GM18873 (cell line): ENCODE results near the gene MED13L.

Source experiments
- ATAC-seq: cut with Tn5 transposase; IDR thresholded peaks from one replicate; pipeline ENCODE4 v1.9.1; 2021; ENCODE audit warnings: mild to moderate bottlenecking, moderate library complexity, moderate number of reproducible peaks; ENCODE audit not compliant: unreplicated experiment, low FRiP score

Gene MED13L

DNA sequence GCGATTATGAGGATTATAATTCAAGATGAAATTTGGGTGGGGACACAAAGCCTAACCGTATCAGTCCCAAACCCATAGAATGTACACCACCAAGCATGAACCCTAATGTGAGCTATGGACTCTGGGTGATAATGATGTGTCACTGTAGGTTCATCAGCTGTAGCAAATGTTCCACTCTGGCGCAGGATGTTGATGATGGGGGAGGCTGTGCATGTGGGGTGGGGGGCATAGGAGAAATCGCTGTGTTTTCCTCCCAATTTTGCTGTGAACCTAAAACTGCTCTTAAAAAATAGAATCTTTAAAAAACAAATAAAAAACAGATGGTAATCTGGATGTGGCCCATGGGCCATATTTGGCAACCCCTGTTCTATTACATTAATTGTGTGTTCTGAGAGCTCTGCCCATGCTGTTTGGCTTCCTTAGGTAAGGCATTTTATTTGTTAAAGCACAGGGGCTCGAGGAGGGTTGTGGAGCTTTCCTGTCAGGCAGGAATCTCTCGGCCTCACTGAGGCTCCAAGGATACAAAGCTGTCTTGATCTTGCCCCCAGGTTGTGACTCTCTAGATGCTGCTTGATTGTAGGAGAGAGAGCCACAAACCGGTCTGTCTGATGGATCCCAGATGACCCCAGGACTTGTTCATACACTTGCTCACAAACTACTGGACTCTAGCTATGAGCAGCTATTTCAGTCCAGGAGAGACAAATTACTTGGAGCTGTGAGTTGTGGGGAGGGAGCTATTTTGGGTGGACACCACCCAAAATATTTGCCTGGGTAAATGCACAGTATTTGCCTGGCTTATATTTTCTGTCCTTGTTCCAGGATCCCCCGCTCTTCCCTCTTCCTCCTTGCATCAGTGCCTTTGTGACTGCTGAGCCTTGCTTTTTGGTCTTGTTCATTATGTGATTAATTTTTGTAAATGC is 340.2 kb downstream of the MED13L start:
- ATAC-seq, result no peak

- no peak for ATAC-seq
Observed at GRCh38 chr12:115934877-115935276, 342.6 kb downstream of the MED13L start.

DNA sequence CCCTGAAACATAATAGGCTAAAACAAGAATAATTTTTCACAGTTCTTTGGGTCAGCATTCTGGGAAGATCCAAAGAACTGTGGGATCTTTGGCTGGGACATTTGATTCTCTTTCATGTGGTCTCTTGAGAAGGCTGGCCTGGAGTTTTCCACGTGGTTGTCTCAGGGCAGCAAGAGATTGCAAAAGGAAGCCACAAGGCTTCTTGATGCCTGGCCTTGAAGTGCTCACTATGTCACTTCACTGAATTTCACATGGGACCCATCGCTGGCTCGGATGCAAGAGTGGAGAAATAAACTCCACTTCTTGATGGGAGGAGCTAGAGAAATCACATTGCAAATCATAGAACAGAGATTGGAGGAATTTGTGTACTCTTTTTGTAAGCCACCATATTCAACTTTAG is 343.4 kb downstream of the MED13L start:
- ATAC-seq, result no peak

DNA sequence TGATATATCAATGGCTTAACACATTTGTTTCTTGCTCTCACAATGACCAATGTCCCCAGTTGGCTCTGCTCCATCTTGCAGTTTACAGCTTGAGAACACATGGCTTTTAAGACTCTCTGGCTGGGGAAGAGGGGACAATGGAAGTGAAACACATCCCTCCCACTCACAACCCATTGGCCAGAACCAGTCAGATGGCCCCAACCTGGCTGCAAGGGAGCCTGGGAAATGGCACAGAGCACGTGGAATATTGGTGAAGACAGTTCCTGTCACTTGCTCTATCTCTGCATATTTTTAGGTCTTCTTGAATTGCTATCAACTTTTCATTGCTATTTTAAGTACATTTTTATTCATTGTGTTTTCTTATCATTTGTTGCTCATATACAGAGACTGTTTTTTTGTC is 345.4 kb downstream of the MED13L start:
- no peak for ATAC-seq

DNA sequence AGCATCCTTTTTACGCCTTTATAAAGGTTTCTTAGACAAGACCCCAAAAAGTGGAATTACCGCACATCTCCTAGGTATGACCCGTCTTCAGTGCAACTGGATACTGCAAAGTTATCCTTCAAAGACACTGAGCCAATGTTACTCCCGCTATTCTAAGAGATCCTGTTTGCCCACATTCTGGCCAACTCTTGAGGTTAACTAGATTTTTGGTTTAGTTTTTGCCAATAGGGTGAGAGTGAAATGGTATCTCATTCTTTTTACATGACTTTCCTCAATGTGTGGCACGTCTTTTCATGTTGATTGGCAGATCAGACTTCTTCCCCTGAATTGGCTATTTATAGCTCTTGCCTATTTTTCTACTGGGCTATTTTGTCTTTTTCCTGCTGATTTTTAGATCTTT is 347.2 kb downstream of the MED13L start:
- ATAC-seq, result no peak

GRCh38 chr12:115926037-115926670 is 351.3 kb downstream of the MED13L start:
- no peak for ATAC-seq

DNA sequence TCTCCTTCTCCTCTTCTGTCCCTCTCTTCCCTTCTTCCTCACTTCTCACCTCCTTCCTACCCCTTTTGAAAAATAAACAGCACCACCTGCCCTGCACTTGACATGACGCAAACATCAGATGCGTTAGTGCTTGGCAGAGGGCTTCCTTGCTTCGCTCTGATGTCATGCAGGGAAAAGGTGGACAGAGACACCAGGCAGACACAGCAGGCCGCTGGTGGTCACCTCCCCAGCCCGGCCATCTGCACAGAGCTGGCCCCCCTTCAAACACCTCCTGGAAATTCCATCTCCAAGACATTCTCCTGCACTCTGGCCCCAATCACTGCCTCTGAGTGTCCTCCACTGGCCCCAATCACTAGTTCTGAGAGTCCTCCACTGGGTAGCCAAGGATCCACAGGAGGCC is 353.6 kb downstream of the MED13L start:
- no peak for ATAC-seq

DNA sequence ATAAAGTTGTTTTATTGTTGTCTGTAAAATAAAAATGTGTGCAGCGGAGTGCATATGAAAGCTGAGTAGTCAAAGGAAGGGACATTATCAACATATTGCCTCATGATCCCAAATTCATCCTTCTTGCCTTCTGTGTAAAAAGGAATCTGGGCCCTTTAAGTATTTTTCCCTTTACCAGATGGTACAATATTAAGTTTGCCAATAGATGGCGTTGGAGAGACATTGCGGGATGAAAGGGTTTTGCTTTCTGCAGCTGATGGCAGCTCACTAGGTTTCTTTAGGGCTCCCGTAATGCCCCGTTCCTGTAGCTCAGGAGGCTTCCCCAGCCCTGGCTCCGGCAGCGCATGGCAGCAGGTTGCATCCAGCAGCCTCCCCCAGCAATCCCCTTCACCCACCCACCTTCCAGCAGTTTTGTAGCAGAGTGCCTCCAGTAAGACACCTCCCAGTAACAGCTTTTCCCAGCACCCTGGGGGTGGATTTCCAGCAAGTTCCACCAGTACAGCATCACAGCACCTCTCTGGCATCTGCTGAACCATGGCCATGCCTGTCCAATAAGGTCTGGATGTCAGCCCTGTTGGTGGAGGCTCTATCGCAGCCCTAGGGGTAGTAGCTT is 354.4 kb downstream of the MED13L start:
- ATAC-seq, result no peak

DNA sequence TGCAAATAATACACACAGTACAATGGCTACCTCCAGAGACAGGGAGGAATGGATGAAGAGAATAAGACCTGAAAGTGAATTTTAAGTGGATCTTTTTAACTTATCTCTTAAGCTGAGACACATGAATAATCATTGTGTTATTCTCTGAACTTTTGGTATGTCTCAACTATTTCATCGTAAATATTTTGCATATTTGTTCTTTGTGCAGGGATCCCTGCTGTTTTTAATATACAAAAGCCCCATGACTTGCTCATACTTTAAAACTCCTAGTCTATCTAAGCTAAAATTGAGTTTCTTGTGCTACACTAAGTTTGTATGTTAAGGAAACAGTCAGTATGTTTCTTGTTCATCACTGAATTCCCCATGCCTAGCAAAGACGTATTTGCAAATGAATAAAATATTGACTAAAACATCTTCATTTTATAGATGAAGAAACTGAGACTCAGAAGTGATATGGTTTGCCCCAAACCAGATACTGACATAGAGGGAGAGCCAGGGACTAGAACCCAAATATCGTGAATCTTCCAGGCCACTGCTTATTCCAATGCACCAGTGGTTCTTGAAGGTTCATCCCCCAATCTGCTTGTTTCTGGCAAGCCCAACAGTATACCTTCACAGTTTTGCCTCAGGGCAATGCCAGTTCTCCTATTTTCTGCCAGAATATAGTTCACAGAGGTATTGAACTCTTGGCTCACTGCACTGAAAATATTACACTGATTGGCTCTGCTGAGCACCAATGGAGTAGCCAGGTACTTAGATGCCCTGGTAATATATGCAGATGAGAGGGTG is 356.9 kb downstream of the MED13L start:
- no peak for ATAC-seq

DNA sequence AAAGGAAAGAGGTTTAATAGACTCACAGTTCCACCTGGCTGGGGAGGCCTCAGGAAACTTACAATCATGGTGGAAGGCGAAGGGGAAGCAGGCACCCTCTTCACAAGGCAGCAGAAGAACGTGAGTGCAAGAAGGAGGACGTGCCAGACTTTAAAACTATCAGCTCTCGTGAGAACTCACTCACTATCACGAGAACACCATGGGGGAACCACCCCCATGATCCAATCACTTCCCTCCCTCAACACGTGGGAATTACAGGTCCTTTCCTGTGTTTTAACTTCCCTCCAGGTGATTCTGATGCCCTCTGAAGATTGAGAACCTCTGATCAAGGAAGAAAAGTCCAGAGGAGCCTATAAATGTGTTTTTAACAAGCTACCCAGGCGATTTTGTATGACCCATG is 358.7 kb downstream of the MED13L start:
- no peak for ATAC-seq

DNA sequence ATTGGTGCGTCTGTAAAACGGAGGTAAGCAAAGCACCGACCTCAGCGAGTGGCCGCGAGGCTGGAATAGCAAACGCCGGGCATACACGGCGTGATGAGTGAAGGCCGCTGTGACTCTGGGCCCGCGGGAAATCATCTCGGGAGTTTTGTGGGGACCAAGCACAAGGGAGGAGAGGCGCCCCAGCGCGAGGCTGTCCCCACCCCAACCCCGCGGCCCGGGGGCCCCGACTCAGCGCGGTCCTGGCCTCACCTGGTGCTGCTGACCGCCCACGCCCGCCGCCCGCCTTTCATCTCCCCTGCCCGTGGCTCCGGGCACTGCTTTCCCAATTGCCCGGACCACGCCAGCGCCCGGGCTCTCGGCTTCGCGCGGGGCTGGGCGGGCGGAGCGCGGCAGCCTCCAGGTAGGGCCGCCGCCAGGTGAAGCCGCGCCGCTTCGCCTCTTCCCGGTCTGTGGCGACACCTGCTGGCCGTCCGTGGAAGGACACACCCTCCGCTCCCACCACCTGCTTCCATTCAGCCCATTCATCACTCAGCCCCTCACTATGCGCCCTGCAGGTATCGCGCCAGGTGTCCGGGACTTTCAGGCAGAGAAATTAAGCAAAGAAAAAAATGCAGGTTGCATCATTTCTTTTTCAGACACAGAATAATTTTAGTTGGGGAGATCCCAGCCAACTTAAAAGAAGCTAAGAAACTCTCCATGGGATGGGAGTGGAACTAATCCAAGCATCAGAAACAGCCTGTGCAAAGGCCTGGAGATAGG is 360.4 kb downstream of the MED13L start:
- no peak for ATAC-seq

DNA sequence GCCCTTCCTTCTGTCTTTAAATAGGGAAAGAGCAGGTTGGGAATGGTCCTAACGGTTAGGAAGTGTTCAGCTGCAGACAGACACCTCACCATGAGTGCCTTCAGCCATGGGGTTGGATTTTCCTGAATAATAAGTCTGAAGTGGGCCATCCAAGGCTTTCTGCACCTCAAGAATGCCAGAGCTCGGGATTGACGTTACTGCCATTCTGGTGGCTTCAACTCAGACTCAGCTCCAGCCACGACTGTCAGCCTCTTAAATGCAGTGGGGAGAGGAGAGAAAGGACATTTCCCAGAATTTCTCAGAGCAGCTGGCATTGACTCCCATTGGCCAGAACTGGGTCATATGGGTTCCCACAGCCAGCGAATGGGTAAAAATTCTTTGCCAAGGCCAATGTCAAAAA is 363.4 kb downstream of the MED13L start:
- ATAC-seq, result no peak

DNA sequence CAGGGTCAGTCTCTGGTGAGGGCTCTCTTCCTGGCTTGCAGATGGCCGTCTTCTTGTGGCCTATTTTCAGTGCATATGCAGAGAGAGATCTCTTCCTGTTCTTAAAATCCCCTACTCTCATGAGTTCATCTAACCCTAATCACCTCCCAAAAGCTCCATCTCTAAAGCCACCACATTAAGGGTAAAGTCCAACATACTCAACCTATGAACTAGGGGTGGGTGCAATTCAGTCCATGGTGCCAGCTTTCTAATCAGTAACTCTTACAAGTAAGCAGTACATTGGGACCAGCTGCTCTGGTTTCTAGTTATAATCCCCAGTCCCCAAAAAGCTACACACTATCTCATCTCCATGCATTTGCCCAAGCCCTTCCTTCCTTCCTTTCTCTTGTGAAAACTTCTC is 365.1 kb downstream of the MED13L start:
- no peak for ATAC-seq

GRCh38 chr12:115911360-115911759 is 366.1 kb downstream of the MED13L start:
- no peak for ATAC-seq

DNA sequence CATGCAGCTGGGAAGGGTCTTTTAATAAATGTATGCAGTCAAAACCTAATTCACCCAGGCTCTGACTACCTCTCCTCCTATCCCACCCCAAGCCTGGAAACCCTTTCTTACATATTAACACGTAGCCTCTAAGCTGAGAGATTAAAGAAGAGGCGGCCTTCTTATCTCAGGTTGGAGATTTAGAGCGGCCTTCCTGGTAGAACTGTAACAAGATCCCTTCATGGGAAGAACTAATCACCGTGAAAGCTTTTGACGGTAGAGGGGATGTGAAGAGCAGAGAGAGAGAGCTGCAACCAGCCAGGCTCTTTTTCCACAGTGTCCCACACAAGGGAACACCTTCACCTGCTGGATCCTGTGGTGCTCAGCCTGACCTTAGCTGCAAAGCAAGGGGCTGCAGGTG is 367.4 kb downstream of the MED13L start:
- no peak for ATAC-seq
